IPS-18a (cell line): ENCODE data around the gene MT1H.

Experiments
- H3K27ac ChIP-seq: one replicate; pipeline ENCODE4 v1.5.1; 2013; ENCODE audit warnings: low read length
- H3K27me3 ChIP-seq: one replicate; pipeline ENCODE4 v1.6.1; 2013; ENCODE audit warnings: mild to moderate bottlenecking, low read length; ENCODE audit not compliant: control insufficient read depth, insufficient read depth
- H3K36me3 ChIP-seq: one replicate; pipeline ENCODE4 v1.6.1; 2013; ENCODE audit warnings: low read depth, low read length; ENCODE audit not compliant: control insufficient read depth
- H3K4me1 ChIP-seq: one replicate; pipeline ENCODE4 v1.6.1; 2013; ENCODE audit warnings: low read depth, low read length; ENCODE audit not compliant: control insufficient read depth
- H3K4me3 ChIP-seq: one replicate; pipeline ENCODE4 v1.5.1; 2013; ENCODE audit warnings: low read length
- H3K9ac ChIP-seq: one replicate; pipeline ENCODE4 v1.6.1; 2013; ENCODE audit warnings: mild to moderate bottlenecking, low read length, moderate library complexity
- H3K9me3 ChIP-seq: one replicate; pipeline ENCODE4 v1.6.1; 2013; ENCODE audit warnings: low read depth, low read length; ENCODE audit not compliant: control insufficient read depth

The MT1H gene

GRCh38 chr16:56639045-56639444 lies 30.6 kb upstream of the MT1H start:
- H3K27me3 ChIP-seq: peaks cover 100% of the 10 kb centered on the region
- H3K27ac ChIP-seq: no peak overlapping the region
- no peak overlapping the region for H3K9ac ChIP-seq
- H3K36me3 ChIP-seq: no peaks in the 10 kb centered on the region
- H3K4me1 ChIP-seq: peaks cover 3% of the 10 kb centered on the region
- H3K4me3 ChIP-seq: no peak overlapping the region
- no peaks in the 10 kb centered on the region for H3K9me3 ChIP-seq

- Histone ChIP-seq H3K4me1 (peaks cover 3% of the 10 kb centered on the region), H3K4me3 (no peak overlapping the region), H3K27ac (no peak overlapping the region), H3K9ac (no peak overlapping the region), H3K9me3 (no peaks in the 10 kb centered on the region), H3K36me3 (no peaks in the 10 kb centered on the region), H3K27me3 (peaks cover 100% of the 10 kb centered on the region)
These were observed 29.5 kb upstream of the MT1H start for GRCh38 chr16:56640076-56640475.

- Histone ChIP-seq H3K9ac (no peak overlapping the region), H3K4me1 (peaks cover 3% of the 10 kb centered on the region), H3K36me3 (no peaks in the 10 kb centered on the region), H3K27me3 (peaks cover 100% of the 10 kb centered on the region), H3K9me3 (no peaks in the 10 kb centered on the region), H3K4me3 (no peak overlapping the region), H3K27ac (no peak overlapping the region)
These were observed 28.4 kb upstream of the MT1H start for GRCh38 chr16:56641166-56641565.

GRCh38 chr16:56643080-56643778 lies 26.4 kb upstream of the MT1H start:
- no peak overlapping the region for H3K9ac ChIP-seq

GRCh38 chr16:56643833-56644232 lies 25.8 kb upstream of the MT1H start:
- H3K27ac ChIP-seq: no peak overlapping the region
- H3K4me3 ChIP-seq: peak overlapping the region; percentile 27

More at GRCh38 chr16:56643080-56643778, 26.4 kb upstream of the MT1H start:
- H3K4me3 ChIP-seq: peak overlapping the region; percentile 27
- peaks cover 100% of the 10 kb centered on the region for H3K27me3 ChIP-seq
- no peaks in the 10 kb centered on the region for H3K36me3 ChIP-seq
- H3K27ac ChIP-seq: no peak overlapping the region
- H3K9me3 ChIP-seq: no peaks in the 10 kb centered on the region
- H3K4me1 ChIP-seq: peaks cover 3% of the 10 kb centered on the region

GRCh38 chr16:56645311-56645710 lies 24.3 kb upstream of the MT1H start:
- peaks cover 3% of the 10 kb centered on the region for H3K4me1 ChIP-seq
- H3K4me3 ChIP-seq: no peak overlapping the region
- H3K27me3 ChIP-seq: peaks cover 97% of the 10 kb centered on the region
- no peak overlapping the region for H3K9ac ChIP-seq
- H3K27ac ChIP-seq: no peak overlapping the region
- no peaks in the 10 kb centered on the region for H3K36me3 ChIP-seq
- no peaks in the 10 kb centered on the region for H3K9me3 ChIP-seq

More at GRCh38 chr16:56643833-56644232, 25.8 kb upstream of the MT1H start:
- no peaks in the 10 kb centered on the region for H3K9me3 ChIP-seq
- peaks cover 3% of the 10 kb centered on the region for H3K4me1 ChIP-seq
- H3K9ac ChIP-seq: no peak overlapping the region
- H3K27me3 ChIP-seq: peaks cover 100% of the 10 kb centered on the region
- H3K36me3 ChIP-seq: no peaks in the 10 kb centered on the region

GRCh38 chr16:56645838-56646237 lies 23.8 kb upstream of the MT1H start:
- Histone ChIP-seq H3K9me3 (no peaks in the 10 kb centered on the region), H3K27ac (no peak overlapping the region), H3K4me1 (peaks cover 3% of the 10 kb centered on the region), H3K36me3 (no peaks in the 10 kb centered on the region), H3K9ac (no peak overlapping the region), H3K4me3 (no peak overlapping the region), H3K27me3 (peaks cover 91% of the 10 kb centered on the region)

GRCh38 chr16:56647641-56648431 lies 21.8 kb upstream of the MT1H start:
- Histone ChIP-seq H3K27ac (no peak overlapping the region), H3K9ac (no peak overlapping the region), H3K9me3 (no peaks in the 10 kb centered on the region), H3K4me1 (peaks cover 3% of the 10 kb centered on the region), H3K27me3 (peaks cover 71% of the 10 kb centered on the region), H3K4me3 (peak overlapping the region; percentile 2), H3K36me3 (no peaks in the 10 kb centered on the region)

- H3K4me3 ChIP-seq: no peak overlapping the region
- H3K9me3 ChIP-seq: no peaks in the 10 kb centered on the region
- H3K9ac ChIP-seq: no peak overlapping the region
- H3K36me3 ChIP-seq: no peaks in the 10 kb centered on the region
- peaks cover 61% of the 10 kb centered on the region for H3K27me3 ChIP-seq
- no peak overlapping the region for H3K27ac ChIP-seq
- no peaks in the 10 kb centered on the region for H3K4me1 ChIP-seq
These were observed 20.3 kb upstream of the MT1H start for GRCh38 chr16:56649271-56649670.

- Histone ChIP-seq H3K27ac (no peak overlapping the region), H3K36me3 (no peaks in the 10 kb centered on the region), H3K9ac (no peak overlapping the region), H3K4me3 (no peak overlapping the region), H3K4me1 (no peaks in the 10 kb centered on the region), H3K27me3 (peaks cover 55% of the 10 kb centered on the region), H3K9me3 (no peaks in the 10 kb centered on the region)
These were observed 19.8 kb upstream of the MT1H start for GRCh38 chr16:56649820-56650219.

- H3K27me3 ChIP-seq: peaks cover 44% of the 10 kb centered on the region
- no peaks in the 10 kb centered on the region for H3K4me1 ChIP-seq
- H3K9me3 ChIP-seq: no peaks in the 10 kb centered on the region
- no peaks in the 10 kb centered on the region for H3K36me3 ChIP-seq
- H3K27ac ChIP-seq: no peak within 1 kb of the TSS
- H3K9ac ChIP-seq: no peak within 1 kb of the TSS
- H3K4me3 ChIP-seq: no peak within 1 kb of the TSS
These were observed 18.0 kb upstream of the MT1H start, which contains the start of gene MT1B for GRCh38 chr16:56651586-56651985. Gene MT1B, plus strand, starts transcription at chr16:56651886. Its CDS starts 68 bp downstream, at chr16:56651954.
